Measurements from ENCODE around the gene SMC4. TPM values are rescaled to one million over a fixed set of nuclear protein-coding genes. Genes with fewer than 3 reads are reported as not detected.

Gene SMC4
- total RNA-seq, 2 experiments from 2014 or later, result 251 to 279 TPM

DNA sequence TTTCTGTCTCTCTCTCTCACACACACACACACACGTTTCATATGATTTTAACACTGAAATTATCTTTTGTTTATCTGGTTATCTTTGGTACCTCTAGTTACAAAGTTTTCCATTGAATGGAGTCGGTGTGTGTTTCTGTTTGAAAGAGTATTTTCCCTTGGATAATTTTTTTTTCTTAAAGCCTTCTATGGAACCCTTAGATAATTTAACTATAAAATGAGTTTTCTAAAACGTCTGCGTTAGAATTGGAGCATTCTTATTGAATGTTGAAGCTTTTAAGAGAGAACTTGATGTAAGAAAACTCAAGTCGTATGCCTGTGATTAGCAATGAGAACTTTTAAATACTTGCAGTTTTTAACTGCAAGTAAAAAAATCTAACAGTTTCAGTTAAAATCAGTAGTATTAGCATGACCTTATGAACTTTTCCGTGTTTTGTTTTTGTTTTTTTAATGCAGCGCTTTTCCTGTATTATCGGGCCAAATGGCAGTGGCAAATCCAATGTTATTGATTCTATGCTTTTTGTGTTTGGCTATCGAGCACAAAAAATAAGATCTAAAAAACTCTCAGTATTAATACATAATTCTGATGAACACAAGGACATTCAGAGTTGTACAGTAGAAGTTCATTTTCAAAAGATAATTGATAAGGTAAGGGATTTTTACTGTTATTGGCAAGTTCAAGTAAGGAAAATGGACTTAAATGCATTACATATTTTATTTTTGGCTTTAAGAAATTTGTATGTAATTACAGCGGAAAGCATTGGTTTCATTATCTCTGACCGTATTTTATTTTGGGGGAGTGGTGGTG is 3.0 kb downstream of the SMC4 start:
- H3K36me3 Mint-ChIP-seq, result peaks cover 57% of the 10 kb centered on the region
- peaks cover 44% of the 10 kb centered on the region for H3K4me1 Mint-ChIP-seq
- no peak for ATAC-seq
- peaks cover 3% of the 10 kb centered on the region for H3K27me3 Mint-ChIP-seq
- peak overlapping the region; percentile 94 for H3K4me3 Mint-ChIP-seq
- no peaks in the 10 kb centered on the region for H3K9me3 Mint-ChIP-seq (ENCODE audit: low read depth)
- no peak for DNase-seq
- CTCF ChIA-PET, result interaction anchor here (1.0 to 2.3 kb wide), 9 partner anchors 9 to 47 kb away, joined by 3 to 10 read pairs (median 4); partner anchors contain the start of gene TRIM59
- peak overlapping the region; percentile 77 for H3K27ac Mint-ChIP-seq

DNA sequence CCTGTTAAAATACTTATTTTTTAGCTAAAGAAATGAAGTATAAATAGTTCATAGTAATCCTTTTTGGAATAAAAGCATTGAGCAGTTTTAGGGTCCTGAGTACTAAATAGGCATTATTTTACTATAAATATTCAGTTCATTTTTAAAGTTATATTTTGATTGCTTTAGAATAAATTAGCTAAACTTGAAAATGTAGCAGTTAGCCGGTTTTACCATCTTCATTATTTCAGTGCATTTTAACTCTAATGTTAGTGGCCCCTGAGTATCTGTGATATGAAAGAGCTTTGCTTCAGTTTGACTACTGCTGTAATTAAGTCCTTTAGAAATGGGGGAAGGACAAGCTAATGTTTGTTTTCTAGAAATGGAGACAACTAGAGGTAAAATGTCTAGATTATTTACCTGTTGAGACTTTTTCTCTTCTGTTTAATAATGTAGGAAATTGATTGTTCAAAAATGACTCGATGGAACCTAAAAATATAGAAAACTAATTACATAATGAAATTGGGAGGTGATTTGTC is 3.6 kb downstream of the SMC4 start:
- no peak for ATAC-seq
- H3K4me1 Mint-ChIP-seq, result peaks cover 44% of the 10 kb centered on the region
- peak overlapping the region; percentile 77 for H3K27ac Mint-ChIP-seq
- peaks cover 62% of the 10 kb centered on the region for H3K36me3 Mint-ChIP-seq
- H3K9me3 Mint-ChIP-seq (ENCODE audit: low read depth), result no peaks in the 10 kb centered on the region
- DNase-seq, result no peak
- CTCF ChIA-PET, result interaction anchor here (1.0 to 2.3 kb wide), 6 partner anchors 8 to 46 kb away, joined by 3 to 10 read pairs (median 4); partner anchors contain the start of gene TRIM59
- peaks cover 3% of the 10 kb centered on the region for H3K27me3 Mint-ChIP-seq
- peak overlapping the region; percentile 94 for H3K4me3 Mint-ChIP-seq

DNA sequence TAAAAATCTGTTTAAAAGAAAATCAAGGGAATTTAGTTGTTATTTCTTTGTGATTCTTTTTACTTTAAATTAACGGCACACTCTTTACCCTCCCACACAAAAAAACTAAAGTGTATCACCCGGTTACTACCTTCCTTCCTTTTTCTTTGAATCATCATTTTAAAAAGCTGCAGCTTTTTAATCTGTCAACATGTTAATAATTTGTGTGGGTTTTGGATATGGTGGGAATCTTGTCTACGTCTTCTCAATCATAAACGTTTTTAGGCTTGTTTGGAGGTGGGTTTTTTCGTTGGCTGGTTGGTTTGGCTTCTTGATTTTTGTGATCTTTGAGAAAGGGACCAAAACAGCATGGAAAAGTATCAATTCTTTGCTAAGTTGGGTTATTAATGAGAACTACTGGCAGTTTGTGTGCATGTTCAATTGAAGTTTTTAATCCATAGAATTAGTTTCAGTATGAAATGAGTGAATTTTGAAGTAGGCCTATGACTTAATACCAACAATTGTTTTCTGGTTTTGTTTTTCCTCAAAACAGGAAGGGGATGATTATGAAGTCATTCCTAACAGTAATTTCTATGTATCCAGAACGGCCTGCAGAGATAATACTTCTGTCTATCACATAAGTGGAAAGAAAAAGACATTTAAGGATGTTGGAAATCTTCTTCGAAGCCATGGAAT is 4.5 kb downstream of the SMC4 start:
- Mint-ChIP-seq H3K4me3 (peak overlapping the region; percentile 74), H3K9me3 (ENCODE audit: low read depth) (no peaks in the 10 kb centered on the region), H3K27ac (peak overlapping the region; percentile 83), H3K27me3 (peaks cover 3% of the 10 kb centered on the region), H3K4me1 (peaks cover 42% of the 10 kb centered on the region), H3K36me3 (peaks cover 68% of the 10 kb centered on the region)
- ATAC-seq (no peak), DNase-seq (no peak)
- CTCF ChIA-PET, result interaction anchor here (1.0 to 1.3 kb wide), 2 partner anchors 8 to 22 kb away, joined by 3 to 4 read pairs; no protein-coding TSS in a partner anchor

DNA sequence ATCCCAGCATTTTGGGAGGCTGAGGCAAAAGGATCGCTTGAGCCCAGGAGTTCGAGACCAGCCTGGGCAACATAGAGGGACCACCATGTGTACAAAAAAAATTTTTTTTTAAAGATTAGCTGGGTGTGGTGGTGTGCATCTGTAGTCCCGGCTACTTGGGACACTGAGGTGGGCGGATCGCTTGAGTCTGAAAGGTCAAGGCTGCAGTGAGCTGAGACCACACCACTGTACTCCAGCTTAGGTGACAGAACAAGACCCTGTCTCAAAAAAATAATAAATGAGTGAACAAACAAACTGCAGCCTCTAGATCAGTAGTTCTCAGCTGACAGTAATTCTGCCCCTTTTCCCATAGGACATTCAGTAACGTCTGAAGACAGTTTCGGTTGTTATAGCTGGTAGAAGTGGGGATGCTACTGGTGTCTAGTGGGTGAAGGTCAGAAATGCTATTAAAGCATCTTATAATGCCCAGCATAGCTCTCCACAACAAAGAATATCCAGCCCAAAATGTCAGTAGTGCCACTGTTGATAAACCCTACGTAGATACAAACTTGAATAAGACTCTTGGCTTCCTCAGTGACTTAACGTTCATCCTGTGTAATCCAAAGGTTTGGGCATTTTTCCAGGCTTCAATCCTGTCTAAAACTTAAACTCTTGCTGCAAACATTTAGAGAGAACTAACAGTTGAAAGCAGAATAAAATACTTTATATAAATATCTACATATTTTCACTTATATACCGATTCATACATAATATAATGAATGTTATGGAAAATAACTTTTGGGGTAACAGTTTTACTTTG is 10.6 kb downstream of the SMC4 start:
- DNase-seq (no peak), ATAC-seq (no peak)
- CTCF ChIA-PET, result interaction anchor here (0.8 to 1.0 kb wide), 2 partner anchors 10 to 247 kb away, joined by 3 read pairs; no protein-coding TSS in a partner anchor
- no peaks in the 10 kb centered on the region for H3K27me3 Mint-ChIP-seq
- H3K4me1 Mint-ChIP-seq, result peaks cover 43% of the 10 kb centered on the region
- H3K9me3 Mint-ChIP-seq (ENCODE audit: low read depth), result no peaks in the 10 kb centered on the region
- H3K36me3 Mint-ChIP-seq, result peaks cover 54% of the 10 kb centered on the region
- H3K27ac Mint-ChIP-seq, result no peak overlapping the region
- no peak overlapping the region for H3K4me3 Mint-ChIP-seq

DNA sequence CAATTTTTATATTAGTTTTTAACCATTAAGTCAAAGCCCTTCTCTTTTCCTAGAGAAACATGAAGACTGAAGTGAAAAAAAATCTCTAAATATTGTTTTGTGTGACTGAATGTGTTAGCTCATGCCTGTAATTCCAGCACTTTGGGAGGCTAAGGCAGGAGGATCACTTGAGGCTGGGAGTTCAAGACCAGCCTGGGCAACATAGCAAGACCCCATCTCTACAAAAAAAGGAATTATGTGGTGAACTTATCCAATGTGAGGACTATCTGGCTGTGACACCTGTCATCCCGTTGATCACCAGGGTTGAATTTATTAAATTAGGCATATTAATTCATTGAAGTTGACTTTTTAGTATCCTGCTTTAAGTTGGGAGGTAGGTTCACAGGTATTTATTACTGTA is 13.0 kb downstream of the SMC4 start:
- CTCF ChIA-PET, result interaction anchor here (1.0 to 4.8 kb wide), 8 partner anchors 10 to 187 kb away, joined by 3 to 34 read pairs (median 4); partner anchors contain the start of genes C3orf80 and SMC4
- Mint-ChIP-seq H3K4me1 (peaks cover 48% of the 10 kb centered on the region), H3K27ac (no peak overlapping the region), H3K36me3 (peaks cover 65% of the 10 kb centered on the region), H3K4me3 (no peak overlapping the region), H3K9me3 (ENCODE audit: low read depth) (no peaks in the 10 kb centered on the region), H3K27me3 (no peaks in the 10 kb centered on the region)
- no peak for ATAC-seq
- DNase-seq, result no peak

DNA sequence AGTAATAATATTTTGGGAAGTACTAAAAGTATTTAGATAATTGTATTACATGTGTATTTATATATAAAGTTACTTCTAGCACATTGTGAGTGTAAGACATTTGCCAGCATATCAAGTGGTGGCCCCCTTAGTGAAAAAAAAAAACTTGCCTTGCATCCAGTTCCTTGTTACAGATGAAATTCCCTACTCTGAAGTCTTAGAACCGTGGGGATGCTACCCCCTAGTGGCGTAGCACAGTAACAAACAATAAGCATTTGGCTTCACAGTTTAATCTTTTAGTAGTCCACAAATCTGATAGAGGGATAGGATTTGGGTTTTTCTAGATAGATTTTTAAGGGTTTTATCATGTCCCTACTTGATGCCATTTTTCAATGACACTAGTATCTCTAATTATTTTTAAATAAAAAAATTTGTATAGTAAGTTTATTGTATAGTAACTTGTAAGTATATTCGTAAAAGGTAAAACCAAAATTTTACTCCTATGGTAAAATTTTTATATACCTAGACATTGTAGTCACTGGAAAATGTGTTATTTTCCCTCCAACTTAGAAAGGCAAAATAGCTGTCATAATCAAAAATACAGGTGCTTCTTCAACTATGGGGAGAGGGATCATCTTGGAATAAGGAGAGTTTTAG is 14.3 kb downstream of the SMC4 start:
- Mint-ChIP-seq H3K36me3 (peaks cover 64% of the 10 kb centered on the region), H3K9me3 (ENCODE audit: low read depth) (no peaks in the 10 kb centered on the region), H3K27ac (no peak overlapping the region), H3K27me3 (no peaks in the 10 kb centered on the region), H3K4me3 (no peak overlapping the region), H3K4me1 (peaks cover 46% of the 10 kb centered on the region)
- CTCF ChIA-PET, result interaction anchor here (0.8 to 4.8 kb wide), 14 partner anchors 10 to 531 kb away, joined by 3 to 34 read pairs (median 4); partner anchors contain the start of genes C3orf80 and SMC4
- peak; percentile 76 for DNase-seq
- peak; percentile 71 for ATAC-seq

DNA sequence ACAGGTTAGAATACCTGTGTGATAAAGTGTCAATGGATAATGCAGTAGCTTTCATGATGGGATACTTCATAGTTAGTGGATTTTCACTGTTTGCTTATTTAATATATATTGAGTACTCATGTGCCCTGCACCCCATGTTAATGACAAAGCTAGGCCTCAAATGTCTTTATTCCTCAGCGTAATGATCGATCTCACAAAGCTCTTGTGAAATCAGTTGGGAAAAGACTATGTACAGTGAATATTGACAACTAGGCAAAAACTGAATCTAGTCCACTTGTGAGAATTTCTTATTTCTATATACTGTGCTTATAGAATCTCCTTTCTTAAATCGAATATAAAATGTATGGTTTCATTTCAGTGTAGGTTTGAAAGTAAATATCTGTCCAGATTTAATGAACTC is 17.9 kb downstream of the SMC4 start:
- CTCF ChIA-PET, result interaction anchor here (2.1 kb wide), 1 partner anchor 15 kb away, joined by 10 read pairs; no protein-coding TSS in a partner anchor
- H3K36me3 Mint-ChIP-seq, result peaks cover 73% of the 10 kb centered on the region
- peak overlapping the region; percentile 44 for H3K27ac Mint-ChIP-seq
- no peak overlapping the region for H3K4me3 Mint-ChIP-seq
- H3K27me3 Mint-ChIP-seq, result no peaks in the 10 kb centered on the region
- ATAC-seq, result no peak
- H3K4me1 Mint-ChIP-seq, result peaks cover 46% of the 10 kb centered on the region
- no peak for DNase-seq
- H3K9me3 Mint-ChIP-seq (ENCODE audit: low read depth), result no peaks in the 10 kb centered on the region

DNA sequence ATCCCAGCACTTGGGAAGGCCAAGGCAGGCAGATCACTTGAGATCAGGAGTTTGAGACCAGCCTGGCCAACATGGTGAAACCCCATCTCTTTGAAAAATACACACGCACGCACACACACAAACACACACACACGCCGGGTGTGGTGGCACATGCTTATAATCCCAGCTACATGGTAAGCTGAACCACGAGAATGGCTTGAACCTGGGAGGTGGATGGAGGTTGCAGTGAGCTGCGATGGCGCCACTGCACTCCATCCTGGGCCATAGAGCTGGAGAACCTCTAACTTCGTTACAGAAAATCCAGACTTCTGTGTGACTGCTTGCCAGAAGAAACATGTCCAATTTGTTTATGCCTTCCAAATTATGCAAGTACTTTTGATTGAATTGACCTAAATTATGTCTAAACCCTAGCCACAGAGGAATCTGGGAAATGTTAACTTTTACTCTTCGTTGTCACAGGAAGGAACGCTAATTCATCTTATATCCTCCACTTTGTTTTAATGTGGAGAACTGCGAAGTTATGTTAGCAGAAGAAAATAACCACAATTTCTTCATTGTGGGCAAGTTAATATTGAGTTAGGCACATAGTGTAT is 28.5 kb downstream of the SMC4 start:
- Mint-ChIP-seq H3K4me3 (no peak overlapping the region), H3K9me3 (ENCODE audit: low read depth) (no peaks in the 10 kb centered on the region), H3K36me3 (peaks cover 73% of the 10 kb centered on the region), H3K27me3 (no peaks in the 10 kb centered on the region), H3K4me1 (peaks cover 5% of the 10 kb centered on the region), H3K27ac (no peak overlapping the region)
- CTCF ChIA-PET, result interaction anchor here (1.2 kb wide), 1 partner anchor 15 kb away, joined by 4 read pairs; no protein-coding TSS in a partner anchor
- DNase-seq (no peak), ATAC-seq (no peak)

DNA sequence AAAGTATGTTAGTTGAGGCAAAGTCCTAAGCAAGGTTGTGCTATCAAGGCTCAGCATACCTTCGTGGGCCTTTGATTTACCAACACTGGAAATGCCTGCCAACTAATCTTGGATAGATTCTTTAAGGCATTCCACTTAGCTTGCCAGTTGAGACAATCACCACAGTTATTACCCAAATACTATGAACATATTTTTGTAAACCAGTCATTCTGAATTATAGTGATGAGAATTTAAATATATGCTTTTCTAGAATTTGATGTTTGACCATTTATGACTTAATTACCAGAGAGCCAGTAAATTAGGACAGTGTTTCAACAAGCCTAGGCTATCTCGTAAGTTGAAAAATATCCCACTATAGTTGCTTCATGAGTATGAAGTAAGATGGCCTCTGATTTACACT is 34.6 kb downstream of the SMC4 start:
- no peak overlapping the region for H3K27ac Mint-ChIP-seq
- no peak for ATAC-seq
- CTCF ChIA-PET, result interaction anchor here (5.8 kb wide), 1 partner anchor 21 kb away, joined by 34 read pairs; no protein-coding TSS in a partner anchor

DNA sequence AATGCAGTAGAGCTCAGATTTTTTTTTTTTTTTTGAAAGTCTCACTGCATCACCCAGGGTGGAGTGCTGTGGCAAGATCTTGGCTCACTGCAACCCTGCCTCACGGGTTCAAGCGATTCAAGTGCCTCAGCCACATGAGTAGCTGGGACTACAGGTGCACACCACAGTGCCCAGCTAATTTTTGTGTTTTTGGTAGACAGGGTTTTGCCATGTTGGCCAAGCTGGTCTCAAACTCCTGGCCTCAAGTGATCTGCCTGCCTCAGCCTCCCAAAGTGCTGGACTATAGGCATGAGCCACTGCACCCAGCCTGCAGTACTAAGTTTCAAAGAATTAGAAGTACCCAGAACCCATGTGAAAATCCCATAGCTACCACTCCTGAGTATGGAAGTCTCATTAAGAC is 35.6 kb downstream of the SMC4 start:
- Mint-ChIP-seq H3K4me3 (no peak overlapping the region), H3K4me1 (peaks cover 42% of the 10 kb centered on the region), H3K27ac (peak overlapping the region; percentile 43), H3K27me3 (no peaks in the 10 kb centered on the region), H3K9me3 (ENCODE audit: low read depth) (no peaks in the 10 kb centered on the region), H3K36me3 (peaks cover 73% of the 10 kb centered on the region)
- DNase-seq (no peak), ATAC-seq (no peak)
- CTCF ChIA-PET, result interaction anchor here (1.0 to 5.8 kb wide), 2 partner anchors 22 to 35 kb away, joined by 3 to 34 read pairs; partner anchors contain the start of gene SMC4

More for the DNA sequence above, 34.6 kb downstream of the SMC4 start:
- DNase-seq, result no peak
- Mint-ChIP-seq H3K27me3 (no peaks in the 10 kb centered on the region), H3K4me1 (peaks cover 37% of the 10 kb centered on the region), H3K4me3 (no peak overlapping the region), H3K36me3 (peaks cover 70% of the 10 kb centered on the region), H3K9me3 (ENCODE audit: low read depth) (no peaks in the 10 kb centered on the region)

DNA sequence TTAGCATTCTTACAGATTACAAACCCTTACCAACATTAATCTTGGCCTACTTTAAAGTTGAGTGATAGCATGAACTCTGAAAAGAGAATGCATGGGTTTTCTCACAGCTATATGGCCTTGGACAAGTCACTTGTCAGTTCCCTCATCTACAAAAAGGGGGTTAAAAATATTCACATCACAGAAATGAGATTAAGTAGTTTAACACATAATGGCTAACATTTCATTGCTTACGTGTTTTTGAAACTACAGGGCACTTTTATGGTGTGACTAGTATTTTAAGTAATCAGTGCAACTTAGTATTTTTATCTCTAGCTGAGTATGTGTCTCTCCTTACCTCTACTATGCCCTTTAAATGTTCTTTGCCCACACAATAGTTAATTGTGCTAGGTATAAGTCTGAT is 36.3 kb downstream of the SMC4 start:
- Mint-ChIP-seq H3K4me3 (no peak overlapping the region), H3K9me3 (ENCODE audit: low read depth) (no peaks in the 10 kb centered on the region), H3K27me3 (no peaks in the 10 kb centered on the region), H3K4me1 (peaks cover 47% of the 10 kb centered on the region), H3K27ac (no peak overlapping the region), H3K36me3 (peaks cover 75% of the 10 kb centered on the region)
- no peak for DNase-seq
- ATAC-seq, result no peak
- CTCF ChIA-PET, result interaction anchor here (5.8 kb wide), 1 partner anchor 23 kb away, joined by 34 read pairs; no protein-coding TSS in a partner anchor

DNA sequence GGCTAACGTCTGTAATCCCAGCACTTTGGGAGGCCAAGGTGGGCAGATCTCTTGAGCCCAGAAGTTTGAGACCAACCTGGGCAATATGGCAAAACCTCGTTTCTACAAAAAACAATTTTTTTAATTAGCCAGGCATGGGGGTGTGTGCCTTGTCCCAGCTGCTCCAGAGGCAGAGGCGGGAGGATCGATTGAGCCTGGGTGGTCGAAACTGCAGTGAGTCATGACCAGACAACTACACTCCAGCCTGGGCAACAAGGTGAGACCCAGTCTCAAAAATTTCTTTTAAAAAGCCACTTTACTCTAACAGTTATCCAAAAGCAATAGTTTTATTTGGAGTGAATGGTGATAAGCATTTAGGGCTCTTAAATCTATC is 37.6 kb downstream of the SMC4 start:
- ATAC-seq, result peak; percentile 43
- Mint-ChIP-seq H3K4me3 (no peak overlapping the region), H3K36me3 (peaks cover 71% of the 10 kb centered on the region), H3K4me1 (peaks cover 54% of the 10 kb centered on the region), H3K27me3 (no peaks in the 10 kb centered on the region), H3K9me3 (ENCODE audit: low read depth) (no peaks in the 10 kb centered on the region), H3K27ac (peak overlapping the region; percentile 62)
- CTCF ChIA-PET, result interaction anchor here (5.8 kb wide), 1 partner anchor 24 kb away, joined by 34 read pairs; no protein-coding TSS in a partner anchor
- DNase-seq, result no peak

Data from activated CD8-positive, alpha-beta memory T cell treated with anti-CD3 and anti-CD28 coated beads, Interleukin-2, amount 10 ng/mL, durations not matched to agents 7 days and 5 days (primary cell).